ENCODE data around the gene UPK3B.

GRCh38 chr7:76513817-76514799 lies 3.8 kb downstream of the UPK3B start:
- TF ChIP-seq CTCF (IDR thresholded peaks at IDR 0.05) (no peak), POLR2A (IDR thresholded peaks at IDR 0.05) (no peak)

Data from vagina (tissue), 2 donors.